ENCODE results near the gene TBC1D22A. TPM values are rescaled to one million over a fixed set of nuclear protein-coding genes. Genes with fewer than 3 reads are reported as not detected.

Gene TBC1D22A
- total and polyA plus RNA-seq, 2 experiments from 2014 or later = 16.6 to 18.5 TPM

GRCh38 chr22:46934172-46934745, 171.8 kb downstream of the TBC1D22A start:
- Histone ChIP-seq H3K36me3 (no peaks in the 10 kb centered on the region), H3K27ac (no peak overlapping the region), H3K27me3 (no peaks in the 10 kb centered on the region), H3K4me1 (ENCODE audit: low read depth) (no peaks in the 10 kb centered on the region), H3K4me3 (no peak overlapping the region), H3K9me3 (ENCODE audit: low read depth) (no peaks in the 10 kb centered on the region)
- DNase-seq (ENCODE audit: low read depth in 1 of 2, low spot score in 1 of 2) = no peak
- no peak for TF ChIP-seq CTCF (IDR thresholded peaks at IDR 0.05; ENCODE audit: low read depth, low read length)

- H3K4me1 ChIP-seq (ENCODE audit: low read depth) = no peaks in the 10 kb centered on the region
- no peak overlapping the region for H3K4me3 ChIP-seq
- no peaks in the 10 kb centered on the region for H3K9me3 ChIP-seq (ENCODE audit: low read depth)
- no peak for TF ChIP-seq CTCF (IDR thresholded peaks at IDR 0.05; ENCODE audit: low read depth, low read length)
- no peak overlapping the region for H3K27ac ChIP-seq
- no peaks in the 10 kb centered on the region for H3K27me3 ChIP-seq
- H3K36me3 ChIP-seq = no peaks in the 10 kb centered on the region
- peak in 1 of 2 donors; percentile 89 for DNase-seq (ENCODE audit: low read depth in 1 of 2, low spot score in 1 of 2)
Measured at GRCh38 chr22:46934746-46935491, 172.5 kb downstream of the TBC1D22A start.

- Histone ChIP-seq H3K27me3 (no peaks in the 10 kb centered on the region), H3K9me3 (ENCODE audit: low read depth) (no peaks in the 10 kb centered on the region), H3K36me3 (no peaks in the 10 kb centered on the region), H3K4me1 (ENCODE audit: low read depth) (no peaks in the 10 kb centered on the region), H3K27ac (no peak overlapping the region), H3K4me3 (no peak overlapping the region)
- DNase-seq (ENCODE audit: low read depth in 1 of 2, low spot score in 1 of 2) = no peak
- TF ChIP-seq CTCF (IDR thresholded peaks at IDR 0.05; ENCODE audit: low read depth, low read length) = no peak
Measured at GRCh38 chr22:46935506-46936377, 173.3 kb downstream of the TBC1D22A start.

GRCh38 chr22:46936378-46936903, 174.0 kb downstream of the TBC1D22A start:
- Histone ChIP-seq H3K27me3 (no peaks in the 10 kb centered on the region), H3K4me1 (ENCODE audit: low read depth) (no peaks in the 10 kb centered on the region), H3K4me3 (no peak overlapping the region), H3K36me3 (no peaks in the 10 kb centered on the region), H3K27ac (no peak overlapping the region), H3K9me3 (ENCODE audit: low read depth) (no peaks in the 10 kb centered on the region)
- no peak for TF ChIP-seq CTCF (IDR thresholded peaks at IDR 0.05; ENCODE audit: low read depth, low read length)
- DNase-seq (ENCODE audit: low read depth in 1 of 2, low spot score in 1 of 2) = no peak

- Histone ChIP-seq H3K4me1 (ENCODE audit: low read depth) (no peaks in the 10 kb centered on the region), H3K27me3 (no peaks in the 10 kb centered on the region), H3K9me3 (ENCODE audit: low read depth) (no peaks in the 10 kb centered on the region), H3K36me3 (no peaks in the 10 kb centered on the region), H3K27ac (no peak overlapping the region), H3K4me3 (no peak overlapping the region)
- TF ChIP-seq CTCF (IDR thresholded peaks at IDR 0.05; ENCODE audit: low read depth, low read length) = no peak
- no peak for DNase-seq (ENCODE audit: low read depth in 1 of 2, low spot score in 1 of 2)
Measured at GRCh38 chr22:46937185-46937584, 174.7 kb downstream of the TBC1D22A start.

Measured in cardiac muscle cell (in vitro differentiated cells and primary cell).